Embryonic facial prominence (tissue), 1 donor: ENCODE data around the gene LGALSL.

Source experiments
- DNase-seq: peaks from one replicate; pipeline ENCODE4 v3.0.0-alpha.2; 2016; ENCODE audit errors: extremely low spot score

Gene LGALSL

DNA sequence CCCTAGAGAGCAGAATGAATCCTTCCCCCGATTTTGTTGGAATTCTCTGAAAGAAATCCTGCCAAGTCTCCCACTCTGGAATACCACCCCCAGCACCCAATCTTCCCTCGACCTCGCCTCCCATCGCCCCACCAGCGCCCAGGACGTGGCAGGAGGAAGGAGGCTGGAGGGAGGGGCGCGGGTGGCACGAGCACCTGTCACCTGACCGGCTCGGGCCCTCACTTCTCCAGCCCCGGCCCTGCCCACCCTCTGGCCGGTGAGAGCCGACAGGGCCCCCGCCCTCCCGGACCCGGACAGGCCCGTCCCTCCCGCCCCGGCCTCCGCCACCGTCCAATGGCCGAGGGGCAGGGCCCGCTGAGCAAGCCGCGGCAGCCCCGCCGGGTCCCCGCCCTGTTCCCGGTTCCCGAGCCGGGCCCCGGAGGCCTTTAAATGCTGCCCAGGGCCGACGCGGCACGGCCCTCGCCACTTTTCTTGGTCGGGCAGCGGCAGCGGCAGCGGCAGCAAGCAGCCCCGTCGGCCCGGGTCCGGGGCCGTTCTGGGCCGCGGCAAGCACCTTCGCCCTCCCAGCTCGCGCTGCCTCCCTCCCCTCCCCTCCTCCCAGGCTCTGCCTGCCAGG is at the start of gene LGALSL:
Gene LGALSL (plus strand): TSS at position 393 of the 616 bp plus-strand sequence. CDS start 384 bp downstream, outside the sequence.
- DNase-seq = no peak

DNA sequence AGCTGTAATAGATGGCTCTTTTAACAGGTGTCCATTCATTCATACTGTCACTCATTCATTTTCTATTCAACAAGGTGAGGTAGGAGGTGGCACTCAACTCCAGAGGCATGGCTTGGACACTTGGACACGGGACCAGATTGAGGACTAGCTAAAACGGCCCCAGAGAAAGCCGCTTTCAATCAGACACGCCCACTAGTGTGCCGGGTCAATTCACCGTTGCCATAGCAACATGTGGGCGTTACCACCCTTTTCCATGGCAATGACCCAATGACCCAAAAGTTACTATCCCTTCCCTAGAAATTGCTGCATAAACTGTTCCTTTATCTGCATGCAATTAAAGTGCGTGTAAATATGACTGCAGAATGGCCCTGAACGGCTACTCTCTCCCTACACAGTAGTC is 49.2 kb upstream of the LGALSL start:
- DNase-seq = no peak

DNA sequence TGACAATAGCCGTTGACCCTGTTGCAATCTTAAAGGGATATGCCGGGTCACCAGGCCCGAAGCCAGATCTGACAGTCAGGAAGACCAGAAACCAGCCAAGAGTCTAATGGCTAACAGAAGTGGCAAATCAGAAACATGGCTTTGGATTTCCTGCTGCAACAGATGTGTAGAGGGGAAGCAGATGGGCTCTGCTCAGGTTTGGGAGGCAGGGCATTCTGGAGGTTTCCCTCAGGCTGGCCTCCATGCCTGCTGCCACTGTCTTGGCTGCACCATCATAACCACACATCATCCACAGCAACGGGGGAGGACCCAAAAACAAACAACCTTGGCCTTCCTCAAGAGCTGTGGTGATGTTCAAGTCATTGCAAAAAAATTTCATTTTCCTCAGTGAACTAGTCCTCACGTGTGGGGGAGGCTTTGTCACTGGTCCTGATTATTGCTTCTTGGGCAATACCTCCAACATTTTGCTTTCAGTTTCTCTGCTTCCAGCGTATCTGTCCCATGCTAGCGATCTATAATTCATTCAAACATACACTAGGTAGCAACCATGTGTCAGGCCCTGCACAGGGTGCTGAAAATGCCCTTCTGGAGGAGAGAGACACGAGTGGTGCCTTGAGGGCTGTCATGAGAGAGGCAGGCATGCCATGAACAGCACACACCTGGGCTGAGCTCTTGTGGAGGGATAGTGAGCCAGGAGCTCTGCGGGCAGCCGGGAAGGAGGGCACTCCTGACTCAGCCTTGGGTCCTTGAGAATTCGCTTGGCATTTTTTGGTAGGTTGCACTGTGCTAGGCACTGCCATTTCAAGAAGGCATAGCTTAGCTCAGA is 48.2 kb upstream of the LGALSL start:
- no peak for DNase-seq

DNA sequence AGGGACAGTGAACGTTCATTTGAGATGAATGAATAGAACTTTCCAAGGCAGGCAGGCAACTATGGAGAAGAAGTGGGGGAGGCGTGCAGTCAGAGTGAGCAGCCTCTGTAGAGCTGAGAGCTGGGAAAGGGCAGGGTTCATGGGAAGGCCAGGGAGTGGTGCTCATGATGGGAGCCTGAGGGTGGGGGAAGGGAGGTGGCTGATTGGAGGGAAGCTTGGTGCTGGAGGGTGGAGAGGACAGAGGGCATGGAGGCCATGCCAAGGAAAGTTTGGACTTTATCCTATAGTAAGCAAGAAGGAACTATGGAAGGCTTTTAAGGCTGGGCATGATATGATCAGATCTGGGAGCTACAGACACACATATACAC is 47.6 kb upstream of the LGALSL start:
- DNase-seq = no peak

DNA sequence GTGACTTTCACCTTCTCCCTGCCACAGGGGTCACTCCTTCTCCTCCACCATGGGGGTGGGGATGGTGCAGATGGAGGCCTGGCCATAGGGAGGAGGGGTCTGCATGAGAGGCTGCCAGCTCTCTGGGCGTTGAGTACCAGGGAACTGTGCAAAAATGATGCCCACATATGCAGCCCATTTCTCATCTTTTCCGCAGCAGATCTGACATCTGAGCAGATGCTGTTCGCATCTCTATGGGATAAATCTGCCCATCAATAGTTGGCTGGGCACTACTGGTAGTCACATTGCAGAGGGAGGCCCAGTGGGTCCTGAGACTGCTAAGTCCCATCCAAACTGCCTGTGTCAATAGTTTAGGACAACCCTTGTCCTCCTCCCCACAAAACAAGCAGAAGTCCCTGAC is 45.9 kb upstream of the LGALSL start:
- no peak for DNase-seq

DNA sequence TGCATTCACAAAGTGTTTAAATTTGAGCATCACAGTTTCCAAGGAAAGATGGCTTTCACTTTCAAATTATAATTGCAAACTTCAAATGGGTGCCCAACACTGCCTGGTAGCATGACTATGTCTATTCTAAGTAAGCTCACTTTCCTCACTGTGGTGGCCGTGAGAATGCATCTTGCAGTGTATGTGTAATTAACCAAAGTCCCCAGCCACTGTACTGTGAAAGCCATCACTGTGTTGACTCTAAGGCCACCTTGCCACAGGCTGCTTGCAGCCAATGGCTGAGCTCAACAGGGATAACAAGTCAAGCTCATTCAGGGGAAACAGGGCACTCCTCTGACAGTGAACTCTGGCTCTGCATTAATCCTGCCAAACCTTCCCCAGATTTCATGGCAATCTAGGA is 43.3 kb upstream of the LGALSL start:
- no peak for DNase-seq

DNA sequence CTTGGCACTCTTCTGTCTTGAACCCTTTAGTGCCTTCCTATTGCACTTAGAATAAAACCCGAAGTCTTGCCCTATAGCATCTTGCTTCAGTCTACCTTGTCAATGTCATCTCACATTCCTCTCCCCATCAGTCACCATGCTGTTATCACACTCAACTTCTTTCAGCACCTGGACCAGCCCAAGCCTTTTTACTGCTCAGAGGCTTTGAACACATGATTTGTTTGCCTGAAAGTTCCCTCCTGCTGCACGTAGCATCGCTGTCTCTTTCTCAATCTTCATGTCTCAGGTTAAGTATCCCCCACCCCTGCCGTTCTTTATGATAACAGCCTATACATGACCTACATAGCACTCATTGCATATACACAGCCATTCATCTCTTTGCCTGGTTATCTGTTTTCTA is 41.3 kb upstream of the LGALSL start:
- no peak for DNase-seq

DNA sequence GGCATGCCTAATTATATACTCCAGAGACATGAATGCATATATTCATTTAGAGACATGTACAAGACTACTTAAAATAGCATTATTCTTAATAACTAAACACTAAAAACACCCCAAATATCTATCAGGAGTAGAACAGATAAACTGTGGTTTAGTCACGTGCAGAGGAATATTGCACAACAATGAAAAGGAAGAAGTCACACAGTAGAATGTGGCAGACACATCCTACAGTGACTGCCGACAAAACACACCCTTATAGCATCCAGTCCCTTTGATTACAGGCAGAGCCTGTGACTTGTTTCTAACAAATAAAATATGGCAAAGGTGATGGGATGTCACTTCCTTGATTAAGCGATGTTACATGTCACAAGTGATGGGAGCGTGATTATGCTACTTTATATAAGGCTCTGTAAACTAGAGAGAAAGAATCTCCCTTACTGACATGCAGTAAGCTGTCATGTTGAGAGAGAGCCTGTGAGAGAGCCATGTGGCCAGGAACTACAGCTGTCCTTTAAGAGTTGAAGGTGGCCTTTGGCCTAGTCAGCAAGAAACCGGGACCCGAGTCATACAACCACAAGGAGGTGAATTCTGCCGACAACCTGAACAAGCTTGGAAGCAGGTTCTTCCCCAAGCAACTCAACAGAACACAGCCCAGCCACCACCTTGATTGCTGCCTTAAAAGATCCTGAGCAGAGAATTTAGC is 39.1 kb upstream of the LGALSL start:
- DNase-seq = no peak

DNA sequence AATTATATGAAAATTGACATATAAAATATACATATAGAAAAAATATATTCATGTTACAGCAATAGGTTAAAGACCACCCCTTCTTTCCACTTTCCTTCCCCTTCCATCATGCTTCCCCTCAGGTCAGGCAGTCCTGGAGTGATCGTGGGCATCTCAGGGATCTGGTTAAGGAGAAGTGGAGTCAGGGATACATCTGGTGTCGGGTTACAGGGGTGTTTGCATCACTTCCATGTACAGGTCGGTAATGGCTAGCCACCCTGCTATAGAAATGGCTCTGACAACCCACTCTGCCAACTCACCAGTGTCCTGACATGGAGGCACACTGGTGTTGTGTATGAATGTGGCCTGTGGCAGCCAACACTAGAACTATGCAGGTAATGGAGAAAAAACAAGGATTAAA is 36.3 kb upstream of the LGALSL start:
- no peak for DNase-seq

DNA sequence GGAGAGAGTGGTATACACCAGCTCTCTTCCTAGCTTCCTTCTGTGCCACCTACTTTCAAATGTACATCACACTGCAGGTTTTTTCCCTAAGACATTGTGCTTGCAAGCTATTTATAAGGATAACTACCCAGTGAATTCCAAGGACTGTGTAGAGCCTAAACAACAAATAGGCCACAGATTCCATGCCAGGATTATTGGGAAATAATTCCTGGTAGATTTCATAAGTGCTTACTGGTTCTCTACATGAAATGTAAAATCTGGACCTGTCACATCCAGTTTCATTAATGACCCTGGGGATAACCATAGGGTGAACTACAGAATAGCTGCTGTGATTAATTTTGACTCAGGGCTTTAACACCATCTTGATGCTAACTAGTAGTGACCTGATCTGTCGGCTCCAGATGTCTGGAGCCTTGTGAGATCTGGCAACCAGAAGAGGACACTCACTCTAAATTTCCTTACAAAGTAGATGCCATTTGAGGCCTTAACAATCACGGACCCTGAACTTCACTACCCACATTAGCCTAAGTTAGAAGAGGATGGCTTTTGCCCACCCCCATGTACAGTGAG is 34.3 kb upstream of the LGALSL start:
- no peak for DNase-seq

DNA sequence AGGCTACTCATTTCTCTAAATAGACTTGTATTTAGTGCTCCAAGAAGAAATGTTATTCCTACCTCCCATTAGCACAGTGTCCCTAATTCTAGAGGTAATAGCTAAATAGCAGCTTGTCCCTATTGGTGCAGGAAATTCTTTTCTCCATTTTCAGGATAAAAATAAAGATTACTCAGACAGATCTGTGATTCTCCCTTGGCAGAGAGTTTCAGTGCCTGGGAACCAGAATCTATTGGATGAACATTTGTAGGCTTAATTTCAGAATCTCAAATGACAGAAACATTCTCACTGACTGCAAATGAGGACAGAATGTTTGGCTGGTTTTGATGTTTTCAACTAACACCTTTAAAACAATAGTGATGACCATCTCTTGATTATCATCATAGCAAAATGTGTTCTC is 33.3 kb upstream of the LGALSL start:
- DNase-seq = no peak

DNA sequence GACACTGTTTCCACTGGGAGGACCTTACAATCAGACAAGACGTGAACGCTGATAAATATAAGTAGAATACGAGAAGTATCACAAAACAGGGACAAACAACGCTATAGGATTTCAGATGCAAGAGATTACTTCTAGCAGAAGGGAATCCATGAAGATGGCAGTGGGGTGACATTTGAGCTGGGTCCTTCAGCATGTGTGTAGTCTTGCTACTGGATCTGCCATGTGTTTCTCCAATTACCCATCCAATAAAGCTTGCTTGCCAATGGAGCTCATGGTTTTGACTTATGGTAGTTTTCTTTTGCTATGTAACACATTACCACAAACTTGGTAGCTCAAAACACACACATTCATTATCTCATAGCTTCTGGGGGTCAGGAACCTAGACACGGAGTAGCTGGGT is 32.8 kb upstream of the LGALSL start:
- DNase-seq = no peak

DNA sequence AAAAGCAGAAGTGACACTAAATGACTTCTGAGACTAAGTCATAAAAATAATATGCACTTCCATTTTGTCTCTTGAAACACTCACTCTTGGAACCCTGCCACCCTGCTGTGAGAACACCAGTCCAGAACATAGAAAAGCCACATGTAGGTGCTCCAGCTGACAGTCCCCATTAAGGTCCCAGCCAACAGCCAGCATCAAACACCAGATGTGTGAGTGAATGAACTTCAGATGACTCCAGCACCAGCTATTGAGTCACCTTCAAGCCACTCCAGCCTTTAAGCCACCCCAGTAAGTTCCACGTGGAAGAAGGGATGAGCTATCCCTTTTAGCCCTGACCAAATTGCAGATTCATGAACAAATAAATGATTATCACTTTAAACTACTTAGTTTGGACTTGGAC is 31.5 kb upstream of the LGALSL start:
- DNase-seq = no peak

DNA sequence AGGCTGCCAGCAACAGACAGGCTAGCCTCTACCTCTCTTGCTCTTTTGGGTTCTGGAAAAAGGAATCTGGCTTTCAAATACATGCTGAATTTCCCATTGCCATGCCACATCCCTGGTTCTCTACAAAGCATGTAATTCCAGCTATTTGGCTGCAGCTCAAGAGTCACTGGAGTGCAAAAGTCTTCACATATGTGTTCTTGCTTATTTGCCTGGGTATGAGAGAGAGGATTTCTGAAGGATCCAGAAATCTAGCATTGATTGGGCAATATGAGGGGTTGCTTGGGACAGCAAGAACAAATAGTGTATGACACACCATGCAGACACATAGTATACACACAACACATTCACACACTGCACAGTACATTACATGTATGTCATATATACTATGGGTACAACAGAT is 30.7 kb upstream of the LGALSL start:
- DNase-seq = no peak

DNA sequence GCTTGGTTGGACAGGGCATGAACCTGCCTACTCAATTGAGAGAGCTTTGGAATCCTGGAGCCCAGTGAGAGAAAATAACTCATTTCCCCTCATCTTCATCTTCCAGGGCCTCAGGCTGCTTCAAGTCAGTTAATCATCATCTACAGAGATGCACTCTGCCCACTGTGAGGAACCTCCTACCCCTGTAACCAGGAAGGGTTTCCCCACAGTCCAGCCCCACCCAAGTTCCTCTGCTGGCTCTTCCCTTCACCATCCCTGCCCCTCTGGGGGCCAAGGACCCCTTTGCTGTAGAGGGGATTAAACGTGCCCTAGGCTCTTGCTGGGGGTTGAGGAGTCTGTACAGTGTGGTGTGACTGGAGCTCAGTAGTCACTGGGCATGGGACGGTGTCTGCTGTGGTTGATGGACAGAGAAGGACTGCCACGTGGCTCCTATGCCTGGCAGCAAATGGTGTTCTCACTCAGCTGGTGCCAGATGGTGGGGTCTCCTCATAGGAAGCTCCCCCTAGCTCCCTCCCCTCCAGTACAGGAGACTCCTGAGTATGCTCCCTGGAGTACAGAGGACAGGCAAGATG is 29.5 kb upstream of the LGALSL start:
- DNase-seq = no peak

DNA sequence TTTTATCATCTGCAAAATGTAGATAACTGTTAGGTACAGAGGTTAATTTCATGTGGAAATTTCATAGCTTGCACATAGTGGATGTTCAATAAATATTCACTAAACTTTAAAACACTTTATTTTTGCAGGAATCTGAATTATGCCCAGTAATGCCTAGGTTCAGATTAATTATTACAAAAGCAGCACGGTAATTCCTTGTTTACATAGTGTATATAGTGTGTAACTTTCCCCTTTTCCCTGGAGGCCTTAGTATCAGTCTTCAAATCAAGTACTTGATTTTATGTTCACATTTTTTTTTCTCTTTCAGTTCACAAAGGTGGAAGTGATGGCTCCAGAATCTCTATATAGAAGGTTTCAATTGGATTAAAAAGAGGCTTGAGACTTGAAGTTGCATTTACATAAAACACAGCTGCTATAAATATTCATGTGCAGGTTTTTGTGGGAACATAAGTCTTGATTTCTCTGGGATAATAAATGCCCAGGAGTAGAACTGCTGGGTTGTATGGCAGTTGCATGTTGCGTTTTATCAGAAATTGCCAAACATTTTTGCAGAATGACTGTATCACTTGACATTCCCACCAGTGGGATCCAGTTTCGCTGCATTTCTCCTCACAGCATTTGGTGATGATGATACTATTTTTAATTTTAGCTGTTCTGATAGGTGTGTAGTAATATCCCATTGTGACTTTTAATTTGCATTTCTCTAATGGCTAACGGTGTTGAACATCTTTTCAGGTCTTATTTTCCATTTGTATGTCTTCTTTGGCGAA is 27.6 kb upstream of the LGALSL start:
- no peak for DNase-seq

DNA sequence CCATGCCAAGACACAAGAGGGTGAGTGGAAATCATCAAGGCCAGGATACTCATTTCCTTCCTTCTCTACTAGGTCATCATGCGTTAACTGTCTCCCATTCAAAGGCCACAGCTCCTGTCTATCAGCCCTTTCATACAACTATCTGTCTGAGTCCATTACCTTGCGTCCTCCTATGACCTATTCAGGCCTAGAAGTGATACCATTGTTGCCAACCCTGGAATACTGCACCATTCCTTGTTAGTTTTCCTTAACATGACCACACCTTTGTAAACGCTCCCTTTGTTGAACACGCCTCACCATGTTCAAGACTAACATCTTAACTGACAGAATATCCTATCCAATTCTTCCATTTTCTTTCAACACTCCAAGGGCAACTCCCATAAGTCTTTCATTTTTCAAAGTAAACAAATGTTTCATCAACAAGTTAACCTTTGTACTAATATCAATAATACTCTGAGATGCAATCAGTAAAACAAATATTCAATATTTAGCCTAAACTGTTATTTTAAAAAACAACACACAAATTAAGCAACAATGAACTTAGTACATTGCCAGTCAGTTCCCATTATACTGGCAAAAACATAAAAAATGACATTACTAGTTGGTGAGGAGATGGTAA is 19.8 kb upstream of the LGALSL start:
- DNase-seq = no peak

DNA sequence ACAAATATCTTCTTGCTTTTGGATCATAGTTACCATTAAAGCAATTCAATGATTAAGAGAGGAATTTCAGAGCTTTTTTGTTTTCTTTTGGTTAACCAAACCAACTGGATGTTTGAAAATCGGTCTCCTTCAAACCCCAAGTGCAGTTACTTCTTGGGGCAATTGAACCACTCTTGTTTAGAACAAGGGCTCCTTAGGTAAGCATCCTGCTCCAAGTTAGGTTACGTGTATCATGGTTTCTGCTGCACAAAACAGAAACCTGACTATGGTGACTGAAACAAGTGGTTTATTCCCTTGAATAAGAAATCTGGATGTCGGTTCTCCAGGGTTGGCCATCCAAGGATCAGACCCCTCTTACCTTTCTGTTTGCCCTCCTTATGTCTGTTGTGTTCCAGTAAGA is 16.1 kb upstream of the LGALSL start:
- no peak for DNase-seq

DNA sequence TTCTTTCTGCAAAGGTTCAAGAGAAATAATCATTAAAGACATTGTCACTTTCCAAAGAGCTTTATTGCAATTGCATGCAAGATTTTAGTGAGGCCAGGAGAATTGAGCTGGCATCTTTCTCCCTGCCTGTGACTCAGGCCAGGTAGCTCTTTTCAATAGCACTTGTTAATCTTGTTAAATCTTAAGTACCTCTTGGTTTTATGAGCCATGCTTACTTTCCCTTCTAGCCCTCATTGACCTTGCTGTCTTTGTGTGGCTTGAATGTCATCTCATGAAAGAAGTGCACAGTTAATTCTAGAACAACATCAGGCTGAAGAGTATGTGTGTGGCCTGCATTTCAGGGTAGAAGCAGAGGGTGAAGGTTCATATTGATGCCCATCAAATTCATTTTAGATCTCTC is 14.8 kb upstream of the LGALSL start:
- DNase-seq = no peak

DNA sequence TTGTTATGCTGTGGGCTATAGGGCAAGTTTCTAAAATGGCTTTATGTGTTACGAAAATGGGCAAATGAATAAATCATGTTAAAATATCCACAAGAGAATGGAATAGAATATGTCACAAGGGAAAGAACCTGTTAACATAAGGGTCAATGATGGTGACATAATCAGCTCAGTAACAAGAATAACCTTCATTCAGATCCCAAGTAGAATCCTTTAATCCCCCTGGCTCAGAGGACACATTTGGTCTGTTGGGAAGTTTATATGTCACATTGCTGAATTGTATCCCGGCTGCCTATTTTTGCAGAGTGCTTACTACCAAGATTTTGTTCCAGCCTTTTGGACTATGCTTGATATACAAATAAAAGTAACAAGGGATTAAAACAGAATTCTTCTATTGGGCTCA is 13.1 kb upstream of the LGALSL start:
- DNase-seq = no peak

DNA sequence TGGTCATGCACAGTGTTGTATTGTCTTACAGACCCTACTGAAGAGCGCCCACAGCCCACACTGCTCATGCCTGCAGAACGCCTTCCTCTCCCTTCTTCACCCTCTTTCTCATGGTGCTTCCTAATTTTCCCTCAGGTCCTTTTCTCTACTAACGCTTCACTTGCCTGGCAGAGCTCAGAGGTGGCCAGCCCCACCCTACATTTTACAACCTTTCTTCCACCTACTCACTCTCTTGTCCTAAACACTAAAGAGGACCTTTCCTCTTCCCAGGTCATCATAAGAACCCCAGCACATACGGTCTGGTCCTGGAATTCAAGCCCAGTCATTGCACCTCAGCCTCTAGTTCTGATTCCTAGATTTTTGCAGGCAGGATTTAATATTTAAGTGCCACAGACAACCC is 11.7 kb upstream of the LGALSL start:
- DNase-seq = no peak
